Left lung (tissue), 10 donors: ENCODE results near the gene ANTXR1. TPM values are rescaled to one million over a fixed set of nuclear protein-coding genes. Genes with fewer than 3 reads are reported as not detected.
A peak's percentile ranks its signal among the peaks of the same experiment; 100 is the strongest.

Source experiments
- ATAC-seq: fragments of 200-7000 bp; cut with Tn5 transposase; one replicate; pipeline ENCODE4 v1.9.1; 2020; ENCODE audit warnings: moderate library complexity
- DNase-seq, 4 donors: peaks; one replicate each; pipeline ENCODE4 v3.0.0-alpha.2; 2013 to 2020
- H3K27ac ChIP-seq, 2 donors: fragments of 200-600 bp; sonication (generic) in 1 of 2; one replicate each; pipeline versions ENCODE4 v1.5.0 to v1.8.0; 2020 to 2021
- H3K27me3 ChIP-seq, 2 donors: fragments of 200-600 bp; sonication (generic) in 1 of 2; one replicate each; pipeline versions ENCODE4 v1.5.0 to v1.8.0; 2020 to 2021
- H3K36me3 ChIP-seq, 2 donors: fragments of 200-600 bp; sonication (generic) in 1 of 2; one replicate each; pipeline versions ENCODE4 v1.5.0 to v1.8.0; 2020 to 2021
- H3K4me1 ChIP-seq, 2 donors: fragments of 200-600 bp; one replicate each; pipeline ENCODE4 v1.8.0; 2021
- H3K4me3 ChIP-seq, 2 donors: fragments of 200-600 bp; sonication (generic) in 1 of 2; one replicate each; pipeline versions ENCODE4 v1.5.0 to v1.8.0; 2020 to 2021; ENCODE audit warnings: mild to moderate bottlenecking in 1 of 2
- H3K9me3 ChIP-seq, 2 donors: fragments of 200-600 bp; sonication (generic) in 1 of 2; one replicate each; pipeline versions ENCODE4 v1.5.0 to v1.8.0; 2020 to 2021
- CTCF ChIP-seq, 2 donors: fragments of 200-600 bp; sonication (generic) in 1 of 2; IDR thresholded peaks; one replicate each; pipeline versions ENCODE4 v1.5.0 to v1.8.0; 2021; ENCODE audit warnings: antibody characterized with exemption in 2 of 2
- intact Hi-C, 2 donors: fragments of 100-400 bp; cut with DNase I; formaldehyde crosslinking; loops; one replicate each; pipeline versions ENCODE4 v1.11.2 to v1.14.2; 2022
- polyA plus RNA-seq, 6 donors: library from polyadenylated mRNA; unstranded; fragments of 120-200 nt; gene quantifications; one replicate each; pipeline ENCODE4 v1.2.1, GENCODE V29; 2013; ENCODE audit not compliant: insufficient read length in 6 of 6
- total RNA-seq, 2 donors: library from RNA; stranded (reverse); fragmentation: NEBNext Ultra II Directional; extraction: Animal tissue kit (Norgen Biotek cat#: 25700); gene quantifications; one replicate each; pipeline ENCODE4 v1.2.1, GENCODE V29; 2021
- donor health status: DM: no; HTN: yes; CAD: no.
- donor health status: DM: no; HTN: no; CAD: no.

ANTXR1 gene
- total and polyA plus RNA-seq, 8 donors = 70.2 to 115 (median 87.3) TPM

- H3K4me1 ChIP-seq = peaks cover 0 to 22% of the 10 kb centered on the region in 2 donors
- no peak overlapping the region for H3K4me3 ChIP-seq
- ATAC-seq (peak; percentile 71), DNase-seq (peak in 1 of 4 donors; percentile 52)
- H3K27me3 ChIP-seq = peaks cover 0 to 42% of the 10 kb centered on the region in 2 donors
- intact Hi-C loops = no loop called here
- TF ChIP-seq CTCF (IDR thresholded peaks at IDR 0.05) = no peak
- H3K9me3 ChIP-seq = no peaks in the 10 kb centered on the region
- H3K36me3 ChIP-seq = no peaks in the 10 kb centered on the region
- H3K27ac ChIP-seq = no peak overlapping the region
Observed at GRCh38 chr2:69010437-69011194, 2.4 kb upstream of the ANTXR1 start.

- Histone ChIP-seq H3K27ac (no peak overlapping the region), H3K27me3 (peaks cover 0 to 53% of the 10 kb centered on the region in 2 donors), H3K4me1 (peaks cover 0 to 22% of the 10 kb centered on the region in 2 donors), H3K4me3 (no peak overlapping the region), H3K9me3 (no peaks in the 10 kb centered on the region), H3K36me3 (no peaks in the 10 kb centered on the region)
- DNase-seq (no peak), ATAC-seq (no peak)
- intact Hi-C loops = no loop called here
- no peak for TF ChIP-seq CTCF (IDR thresholded peaks at IDR 0.05)
Observed at GRCh38 chr2:69011611-69012157, 1.3 kb upstream of the ANTXR1 start.

- DNase-seq (peak; percentile 60 to 86 (median 79)), ATAC-seq (peak; percentile 74)
- peak; percentile 69 to 76 for TF ChIP-seq CTCF (IDR thresholded peaks at IDR 0.05)
- Histone ChIP-seq H3K4me1 (peaks cover 0 to 22% of the 10 kb centered on the region in 2 donors), H3K9me3 (no peaks in the 10 kb centered on the region), H3K4me3 (peak overlapping the region; percentile 65 to 76), H3K27me3 (peaks cover 0 to 61% of the 10 kb centered on the region in 2 donors), H3K36me3 (no peaks in the 10 kb centered on the region), H3K27ac (peak overlapping the region in 1 of 2 donors; percentile 24)
- intact Hi-C loops = no loop called here
Observed at GRCh38 chr2:69012310-69013141, 453 bp upstream of the ANTXR1 start.

GRCh38 chr2:69013840-69014821 is 1.2 kb downstream of the ANTXR1 start:
- intact Hi-C loops = no loop called here
- Histone ChIP-seq H3K27me3 (peaks cover 0 to 62% of the 10 kb centered on the region in 2 donors), H3K9me3 (no peaks in the 10 kb centered on the region), H3K4me3 (peak overlapping the region; percentile 65 to 76), H3K27ac (peak overlapping the region; percentile 63 to 81), H3K4me1 (peaks cover 0 to 22% of the 10 kb centered on the region in 2 donors), H3K36me3 (no peaks in the 10 kb centered on the region)
- TF ChIP-seq CTCF (IDR thresholded peaks at IDR 0.05) = no peak
- ATAC-seq = no peak
- DNase-seq = peak in 2 of 4 donors; percentile 41 to 49
